Measurements from ENCODE around the gene NOTCH2. TPM values are rescaled to one million over a fixed set of nuclear protein-coding genes. Genes with fewer than 3 reads are reported as not detected.

The NOTCH2 gene
- total RNA-seq, 1 experiment from 2014 or later: 106 TPM

GRCh38 chr1:119868176-119868575 is 201.3 kb downstream of the NOTCH2 start:
- Histone ChIP-seq H3F3A (ENCODE audit: insufficient read depth, low read depth) (no peaks in the 10 kb centered on the region; the same call in 1 of the 2 replicates), H3K27me3 (ENCODE audit: insufficient read depth, low read depth) (no peaks in the 10 kb centered on the region), H3K36me3 (ENCODE audit: low read depth) (no peaks in the 10 kb centered on the region), H2AFZ (no peak overlapping the region), H3K27ac (no peak overlapping the region), H3K4me1 (replicated peaks; ENCODE audit: insufficient read depth) (no peaks in the 10 kb centered on the region), H3K4me2 (no peak overlapping the region), H3K9me3 (ENCODE audit: insufficient read depth, low read depth) (no peaks in the 10 kb centered on the region), H3K79me2 (ENCODE audit: low read depth) (no peaks in the 10 kb centered on the region), H4K20me1 (ENCODE audit: insufficient read depth) (no peaks in the 10 kb centered on the region), H3K4me3 (no peak overlapping the region), H3K9me2 (ENCODE audit: insufficient read depth) (no peaks in the 10 kb centered on the region)
- ChIA-PET CTCF (interaction anchor here (0.7 kb wide), 1 partner anchor 255 kb away, joined by 5 read pairs; no protein-coding TSS in a partner anchor), POLR2A (ENCODE audit: unreplicated experiment) (no interaction called here)
- BruUV-seq (replicated peaks): no TSS peak
- intact Hi-C loops (cut with micrococcal nuclease; ENCODE audit: unreplicated experiment): loop anchor here (10.0 kb wide), 1 partner anchor 63 kb away; no protein-coding TSS in a partner anchor
- TF ChIP-seq CTCF (conservative IDR thresholded peaks at IDR 0.05) (no peak), EZH2 (IDR thresholded peaks at IDR 0.05; ENCODE audit: low read depth) (no peak)
- no peak for DNase-seq

GRCh38 chr1:119866451-119866850 is 203.0 kb downstream of the NOTCH2 start:
- Histone ChIP-seq H3K79me2 (ENCODE audit: low read depth) (no peaks in the 10 kb centered on the region), H3K27me3 (ENCODE audit: insufficient read depth, low read depth) (no peaks in the 10 kb centered on the region), H3K4me2 (no peak overlapping the region), H3K9me3 (ENCODE audit: insufficient read depth, low read depth) (no peaks in the 10 kb centered on the region), H3K36me3 (ENCODE audit: low read depth) (no peaks in the 10 kb centered on the region), H3K9me2 (ENCODE audit: insufficient read depth) (no peaks in the 10 kb centered on the region), H4K20me1 (ENCODE audit: insufficient read depth) (no peaks in the 10 kb centered on the region), H3F3A (ENCODE audit: insufficient read depth, low read depth) (no peaks in the 10 kb centered on the region; the same call in 1 of the 2 replicates), H3K27ac (no peak overlapping the region), H3K4me1 (replicated peaks; ENCODE audit: insufficient read depth) (no peaks in the 10 kb centered on the region), H2AFZ (no peak overlapping the region), H3K4me3 (no peak overlapping the region)
- intact Hi-C loops (cut with micrococcal nuclease; ENCODE audit: unreplicated experiment): loop anchor here (10.0 kb wide), 1 partner anchor 62 kb away; no protein-coding TSS in a partner anchor
- no TSS peak for BruUV-seq (replicated peaks)
- no peak for DNase-seq
- TF ChIP-seq EZH2 (IDR thresholded peaks at IDR 0.05; ENCODE audit: low read depth) (no peak), CTCF (conservative IDR thresholded peaks at IDR 0.05) (no peak)
- ChIA-PET CTCF (no interaction called here), POLR2A (ENCODE audit: unreplicated experiment) (no interaction called here)

GRCh38 chr1:119865627-119866026 is 203.8 kb downstream of the NOTCH2 start:
- CTCF ChIA-PET: no interaction called here
- no peak overlapping the region for H2AFZ ChIP-seq
- intact Hi-C loops (cut with micrococcal nuclease; ENCODE audit: unreplicated experiment): loop anchor here (10.0 kb wide), 1 partner anchor 61 kb away; no protein-coding TSS in a partner anchor

More at GRCh38 chr1:119865627-119866026, 203.8 kb downstream of the NOTCH2 start:
- no peak overlapping the region for H3K4me3 ChIP-seq
- H3K9me2 ChIP-seq (ENCODE audit: insufficient read depth): no peaks in the 10 kb centered on the region
- no peak overlapping the region for H3K4me2 ChIP-seq
- no peak for DNase-seq
- H3K27me3 ChIP-seq (ENCODE audit: insufficient read depth, low read depth): no peaks in the 10 kb centered on the region
- no peaks in the 10 kb centered on the region for H4K20me1 ChIP-seq (ENCODE audit: insufficient read depth)
- POLR2A ChIA-PET (ENCODE audit: unreplicated experiment): no interaction called here
- H3F3A ChIP-seq (ENCODE audit: insufficient read depth, low read depth): no peaks in the 10 kb centered on the region; the same call in 1 of the 2 replicates
- H3K9me3 ChIP-seq (ENCODE audit: insufficient read depth, low read depth): no peaks in the 10 kb centered on the region
- no TSS peak for BruUV-seq (replicated peaks)
- H3K27ac ChIP-seq: no peak overlapping the region
- H3K79me2 ChIP-seq (ENCODE audit: low read depth): no peaks in the 10 kb centered on the region
- no peaks in the 10 kb centered on the region for H3K36me3 ChIP-seq (ENCODE audit: low read depth)
- no peaks in the 10 kb centered on the region for H3K4me1 ChIP-seq (replicated peaks; ENCODE audit: insufficient read depth)
- no peak for TF ChIP-seq CTCF (conservative IDR thresholded peaks at IDR 0.05)
- no peak for TF ChIP-seq EZH2 (IDR thresholded peaks at IDR 0.05; ENCODE audit: low read depth)

Measured in PC-9 (cell line).